ENCODE measurements around the gene GOLGA8B. TPM values are rescaled to one million over a fixed set of nuclear protein-coding genes. Genes with fewer than 3 reads are reported as not detected.

The GOLGA8B gene
- total RNA-seq, 1 donor from 2014 or later, result 156 TPM

GRCh38 chr15:34606131-34606530 lies 22.7 kb upstream of the GOLGA8B start:
- no peak for TF ChIP-seq CTCF (IDR thresholded peaks at IDR 0.05; ENCODE audit: unreplicated experiment)
- Mint-ChIP-seq H3K27ac (peak overlapping the region; percentile 17), H3K27me3 (ENCODE audit: low read depth) (peaks cover 20% of the 10 kb centered on the region), H3K4me1 (peaks cover 35% of the 10 kb centered on the region), H3K36me3 (no peaks in the 10 kb centered on the region), H3K9me3 (peaks cover 6% of the 10 kb centered on the region), H3K4me3 (no peak overlapping the region)
- DNase-seq (ENCODE audit: low spot score in 2 of 2, unreplicated experiment in 2 of 2), result no peak

- TF ChIP-seq CTCF (IDR thresholded peaks at IDR 0.05; ENCODE audit: unreplicated experiment), result no peak
- Mint-ChIP-seq H3K27ac (no peak overlapping the region), H3K27me3 (ENCODE audit: low read depth) (peaks cover 40% of the 10 kb centered on the region), H3K36me3 (no peaks in the 10 kb centered on the region), H3K4me3 (no peak overlapping the region), H3K4me1 (peaks cover 16% of the 10 kb centered on the region), H3K9me3 (peaks cover 6% of the 10 kb centered on the region)
- no peak for DNase-seq (ENCODE audit: low spot score in 2 of 2, unreplicated experiment in 2 of 2)
Measured at GRCh38 chr15:34603095-34603494, 19.6 kb upstream of the GOLGA8B start.

GRCh38 chr15:34600923-34601322 lies 17.5 kb upstream of the GOLGA8B start:
- Mint-ChIP-seq H3K9me3 (peaks cover 6% of the 10 kb centered on the region), H3K4me1 (peaks cover 4% of the 10 kb centered on the region), H3K36me3 (no peaks in the 10 kb centered on the region), H3K4me3 (no peak overlapping the region), H3K27ac (no peak overlapping the region), H3K27me3 (ENCODE audit: low read depth) (peaks cover 42% of the 10 kb centered on the region)
- TF ChIP-seq CTCF (IDR thresholded peaks at IDR 0.05; ENCODE audit: unreplicated experiment), result no peak
- DNase-seq (ENCODE audit: low spot score in 2 of 2, unreplicated experiment in 2 of 2), result no peak

- no peak for DNase-seq (ENCODE audit: low spot score in 2 of 2, unreplicated experiment in 2 of 2)
- TF ChIP-seq CTCF (IDR thresholded peaks at IDR 0.05; ENCODE audit: unreplicated experiment), result no peak
- Mint-ChIP-seq H3K4me1 (peaks cover 2% of the 10 kb centered on the region), H3K4me3 (no peak overlapping the region), H3K9me3 (no peaks in the 10 kb centered on the region), H3K27me3 (ENCODE audit: low read depth) (peaks cover 40% of the 10 kb centered on the region), H3K27ac (no peak overlapping the region), H3K36me3 (no peaks in the 10 kb centered on the region)
Measured at GRCh38 chr15:34598799-34599585, 15.5 kb upstream of the GOLGA8B start.

- Mint-ChIP-seq H3K36me3 (no peaks in the 10 kb centered on the region), H3K27ac (no peak overlapping the region), H3K4me1 (peaks cover 2% of the 10 kb centered on the region), H3K9me3 (no peaks in the 10 kb centered on the region), H3K27me3 (ENCODE audit: low read depth) (peaks cover 31% of the 10 kb centered on the region), H3K4me3 (no peak overlapping the region)
- no peak for TF ChIP-seq CTCF (IDR thresholded peaks at IDR 0.05; ENCODE audit: unreplicated experiment)
- DNase-seq (ENCODE audit: low spot score in 2 of 2, unreplicated experiment in 2 of 2), result no peak
Measured at GRCh38 chr15:34597316-34597715, 13.9 kb upstream of the GOLGA8B start.

All from mesothelial cell of epicardium (in vitro differentiated cells).